Thymus (tissue), 11 donors: ENCODE data around the gene VPS35. TPM values are rescaled to one million over a fixed set of nuclear protein-coding genes. Genes with fewer than 3 reads are reported as not detected.

ENCODE experiments used
- DNase-seq, 9 donors: peaks; one replicate each; pipeline ENCODE4 v3.0.0-alpha.2; 2013; ENCODE audit warnings: low spot score in 9 of 9, low read depth in 6 of 9, missing footprints in 1 of 9
- H3K27ac ChIP-seq, 2 donors: one replicate each; pipeline ENCODE4 v1.5.1; 2013; ENCODE audit warnings: control low read depth in 1 of 2, low read depth in 1 of 2, low read length in 1 of 2, mild to moderate bottlenecking in 1 of 2, moderate library complexity in 1 of 2
- H3K27me3 ChIP-seq, 2 donors: one replicate each; pipeline ENCODE4 v1.5.1; 2013; ENCODE audit warnings: low read length in 1 of 2; ENCODE audit not compliant: control insufficient read depth in 2 of 2, insufficient read depth in 1 of 2
- H3K36me3 ChIP-seq, 2 donors: one replicate each; pipeline ENCODE4 v1.5.1; 2013; ENCODE audit warnings: low read length in 1 of 2, mild to moderate bottlenecking in 1 of 2, moderate library complexity in 1 of 2; ENCODE audit not compliant: control insufficient read depth in 2 of 2, insufficient read depth in 2 of 2
- H3K4me1 ChIP-seq, 2 donors: one replicate each; pipeline ENCODE4 v1.5.1; 2013; ENCODE audit warnings: low read length in 2 of 2; ENCODE audit not compliant: control insufficient read depth in 2 of 2, insufficient read depth in 2 of 2
- H3K4me3 ChIP-seq, 2 donors: one replicate each; pipeline ENCODE4 v1.5.1; 2013; ENCODE audit warnings: low read length in 2 of 2, control low read depth in 1 of 2, mild to moderate bottlenecking in 1 of 2
- H3K9me3 ChIP-seq, 2 donors: one replicate each; pipeline ENCODE4 v1.5.1; 2013; ENCODE audit warnings: low read length in 1 of 2, mild to moderate bottlenecking in 1 of 2; ENCODE audit not compliant: control insufficient read depth in 2 of 2, insufficient read depth in 1 of 2
- WGBS: extraction: QIAGEN DNeasy Blood & Tissue Kit; methylation state at CpG from one replicate; pipeline ENCODE4 v1.1.7; 2013; 5-methylcytosine and 5-hydroxymethylcytosine counted together
- polyA plus RNA-seq: library from polyadenylated mRNA; stranded (reverse); fragments of 200-250 nt; gene quantifications from one replicate; pipeline ENCODE4 v1.2.3, GENCODE V29; 2013
- total RNA-seq: library from RNA; stranded (reverse); fragments of 120-200 nt; gene quantifications from one replicate; pipeline ENCODE4 v1.2.4, GENCODE V29; 2013
- donor health status: healthy.

VPS35 gene
- total and polyA plus RNA-seq, 2 donors = 32.9 to 80.2 TPM

- Histone ChIP-seq H3K36me3 (peaks cover 6 to 8% of the 10 kb centered on the region in 2 donors), H3K27ac (no peak overlapping the region), H3K27me3 (no peaks in the 10 kb centered on the region), H3K9me3 (no peaks in the 10 kb centered on the region), H3K4me1 (no peaks in the 10 kb centered on the region), H3K4me3 (no peak overlapping the region)
- no peak for DNase-seq
- 98% methylated on average over 3 of the region's 3 CpGs for WGBS
Observed at GRCh38 chr16:46700048-46700447, 11.1 kb upstream of the VPS35 start.

- no peaks in the 10 kb centered on the region for H3K9me3 ChIP-seq
- no peaks in the 10 kb centered on the region for H3K4me1 ChIP-seq
- no peak for DNase-seq
- peaks cover 11 to 14% of the 10 kb centered on the region in 2 donors for H3K36me3 ChIP-seq
- WGBS = 97% methylated on average over 3 of the region's 3 CpGs
- H3K4me3 ChIP-seq = no peak overlapping the region
- no peaks in the 10 kb centered on the region for H3K27me3 ChIP-seq
- H3K27ac ChIP-seq = no peak overlapping the region
Observed at GRCh38 chr16:46696957-46697356, 8.0 kb upstream of the VPS35 start.

GRCh38 chr16:46695937-46696336, 7.0 kb upstream of the VPS35 start:
- Histone ChIP-seq H3K36me3 (peaks cover 11 to 20% of the 10 kb centered on the region in 2 donors), H3K4me1 (peaks cover 4 to 6% of the 10 kb centered on the region in 2 donors), H3K4me3 (no peak overlapping the region), H3K9me3 (no peaks in the 10 kb centered on the region), H3K27ac (no peak overlapping the region), H3K27me3 (no peaks in the 10 kb centered on the region)
- DNase-seq = no peak
- 96% methylated on average over 5 of the region's 5 CpGs for WGBS

GRCh38 chr16:46693598-46693997, 4.6 kb upstream of the VPS35 start:
- Histone ChIP-seq H3K36me3 (peaks cover 11 to 20% of the 10 kb centered on the region in 2 donors), H3K9me3 (no peaks in the 10 kb centered on the region), H3K27ac (no peak overlapping the region), H3K4me3 (no peak overlapping the region), H3K4me1 (peaks cover 12 to 17% of the 10 kb centered on the region in 2 donors), H3K27me3 (no peaks in the 10 kb centered on the region)
- 98% methylated on average over 2 of the region's 2 CpGs for WGBS
- no peak for DNase-seq

- H3K27ac ChIP-seq = no peak overlapping the region
- H3K9me3 ChIP-seq = no peaks in the 10 kb centered on the region
- no peak overlapping the region for H3K4me3 ChIP-seq
- no peak for DNase-seq
- WGBS = 72% methylated on average over 4 of the region's 4 CpGs
- H3K36me3 ChIP-seq = peaks cover 10 to 20% of the 10 kb centered on the region in 2 donors
- peaks cover 19 to 23% of the 10 kb centered on the region in 2 donors for H3K4me1 ChIP-seq
- no peaks in the 10 kb centered on the region for H3K27me3 ChIP-seq
Observed at GRCh38 chr16:46691726-46692125, 2.7 kb upstream of the VPS35 start.

GRCh38 chr16:46690281-46691178, 1.6 kb upstream of the VPS35 start:
- no peaks in the 10 kb centered on the region for H3K27me3 ChIP-seq
- peak overlapping the region; percentile 88 to 89 for H3K4me3 ChIP-seq
- peaks cover 3 to 14% of the 10 kb centered on the region in 2 donors for H3K36me3 ChIP-seq
- H3K4me1 ChIP-seq = peaks cover 19 to 23% of the 10 kb centered on the region in 2 donors
- no peaks in the 10 kb centered on the region for H3K9me3 ChIP-seq
- peak overlapping the region; percentile 56 to 99 for H3K27ac ChIP-seq
- DNase-seq = peak in 1 of 9 donors; percentile 19
- 34% methylated on average over 21 of the region's 21 CpGs for WGBS

GRCh38 chr16:46689365-46690280, 645 bp upstream of the VPS35 start, which contains the start of gene ORC6:
TSS of gene ORC6 (plus strand) at chr16:46689659. CDS start at chr16:46689706, 47 bp downstream.
- under 1% methylated on average over 79 of the region's 79 CpGs for WGBS
- peak; percentile 35 to 97 (median 94) for DNase-seq
- Histone ChIP-seq H3K4me3 (peak within 1 kb of the TSS; percentile 88 to 89), H3K9me3 (no peaks in the 10 kb centered on the region), H3K36me3 (peaks cover 3 to 11% of the 10 kb centered on the region in 2 donors), H3K27ac (peak within 1 kb of the TSS; percentile 99), H3K27me3 (no peaks in the 10 kb centered on the region), H3K4me1 (peaks cover 19 to 23% of the 10 kb centered on the region in 2 donors)

- 2% methylated on average over 14 of the region's 14 CpGs for WGBS
- Histone ChIP-seq H3K27me3 (no peaks in the 10 kb centered on the region), H3K36me3 (peaks cover 0 to 7% of the 10 kb centered on the region in 2 donors), H3K4me1 (peaks cover 19 to 23% of the 10 kb centered on the region in 2 donors), H3K27ac (peak overlapping the region; percentile 89 to 99), H3K4me3 (peak overlapping the region; percentile 88 to 89), H3K9me3 (no peaks in the 10 kb centered on the region)
- DNase-seq = peak in 4 of 9 donors; percentile 10 to 24 (median 14)
Observed at GRCh38 chr16:46688101-46688653, 801 bp downstream of the VPS35 start.
